Left renal pelvis (tissue), 4 donors: Measurements from ENCODE around the gene ARL3. TPM values are rescaled to one million over a fixed set of nuclear protein-coding genes. Genes with fewer than 3 reads are reported as not detected.
"Not testable (repeated sequence)": the region's sequence is repeated elsewhere in the genome, so short reads cannot be mapped to it uniquely, and the experiment has no call there.

Experiments used
- DNase-seq, 4 donors: peaks; one replicate each; pipeline ENCODE4 v3.0.0-alpha.2; 2013; ENCODE audit warnings: low read depth in 4 of 4, low spot score in 3 of 4
- polyA plus RNA-seq, 4 donors: library from polyadenylated mRNA; unstranded; fragments of 120-200 nt; gene quantifications; one replicate each; pipeline ENCODE4 v1.2.1, GENCODE V29; 2013; ENCODE audit not compliant: insufficient read length in 4 of 4

ARL3 gene
- polyA plus RNA-seq, 4 donors = 19.0 to 31.4 (median 28.5) TPM

GRCh38 chr10:102675011-102675665 is 39.1 kb downstream of the ARL3 start:
- no peak for DNase-seq

- DNase-seq = no peak
Measured at GRCh38 chr10:102674566-102674965, 39.6 kb downstream of the ARL3 start.

- DNase-seq = no peak
Measured at GRCh38 chr10:102673819-102674511, 40.2 kb downstream of the ARL3 start.

- no peak for DNase-seq
Measured at GRCh38 chr10:102673236-102673818, 40.9 kb downstream of the ARL3 start.

GRCh38 chr10:102670871-102671434 is 43.2 kb downstream of the ARL3 start:
- no peak for DNase-seq

- no peak for DNase-seq
Measured at GRCh38 chr10:102670065-102670670, 44.0 kb downstream of the ARL3 start.

- DNase-seq = no peak
Measured at GRCh38 chr10:102669206-102670064, 44.8 kb downstream of the ARL3 start.

- no peak for DNase-seq
Measured at GRCh38 chr10:102668326-102669107, 45.7 kb downstream of the ARL3 start.

- DNase-seq = not testable (repeated sequence)
Measured at GRCh38 chr10:102667411-102667810, 46.8 kb downstream of the ARL3 start.

- no peak for DNase-seq
Measured at GRCh38 chr10:102665904-102666509, 48.2 kb downstream of the ARL3 start.

- no peak for DNase-seq
Measured at GRCh38 chr10:102661658-102662028, 52.6 kb downstream of the ARL3 start.

- DNase-seq = no peak
Measured at GRCh38 chr10:102660888-102661657, 53.1 kb downstream of the ARL3 start.

- DNase-seq = no peak
Measured at GRCh38 chr10:102658802-102659201, 55.4 kb downstream of the ARL3 start.

- no peak for DNase-seq
Measured at GRCh38 chr10:102657984-102658724, 56.0 kb downstream of the ARL3 start.

GRCh38 chr10:102657451-102657850 is 56.7 kb downstream of the ARL3 start:
- no peak for DNase-seq

- no peak for DNase-seq
Measured at GRCh38 chr10:102656791-102657371, 57.3 kb downstream of the ARL3 start.

- DNase-seq = no peak
Measured at GRCh38 chr10:102656026-102656425, 58.2 kb downstream of the ARL3 start.
